Common myeloid progenitor, CD34-positive (primary cell): ENCODE results near the gene SLMAP.

ENCODE experiments used
- CTCF ChIA-PET: fragments of 350-600 bp; sonication (Branson Sonifier 250); formaldehyde crosslinking; loops from one replicate; lab custom pipeline; 2021; ENCODE audit warnings: antibody characterized with exemption; lab: Charles Lee
- POLR2A ChIA-PET: fragments of 350-600 bp; sonication (Branson Sonifier 250); formaldehyde crosslinking; loops from one replicate; lab custom pipeline; 2021; ENCODE audit warnings: antibody characterized with exemption; lab: Charles Lee
- DNase-seq, 3 donors: peaks; one replicate each; pipeline versions ENCODE4 v3.0.0 to v3.0.0-alpha.2; 2013
- H3K27ac ChIP-seq, 2 experiments: 1 replicate in 1 of 2; 2 replicates in 1 of 2; pipeline ENCODE4 v1.7.0; 2013; ENCODE audit warnings: inconsistent platforms in 2 of 2, low read length in 2 of 2, mild to moderate bottlenecking in 2 of 2, low read depth in 1 of 2, moderate library complexity in 1 of 2; ENCODE audit not compliant: severe bottlenecking in 2 of 2, insufficient read depth in 1 of 2, poor library complexity in 1 of 2
- H3K27me3 ChIP-seq, 5 experiments: replicated peaks in 2 of 5; 1 replicate in 3 of 5; 2 replicates in 2 of 5; pipeline versions ENCODE4 v1.6.1 to v1.7.0; 2013; ENCODE audit warnings: low read length in 4 of 5, mild to moderate bottlenecking in 2 of 5, moderate library complexity in 2 of 5, inconsistent platforms in 1 of 5; ENCODE audit not compliant: insufficient read depth in 5 of 5, control insufficient read depth in 4 of 5
- H3K36me3 ChIP-seq, 4 experiments: 1 replicate in 2 of 4; 2 replicates in 2 of 4; pipeline versions ENCODE4 v1.6.1 to v1.7.0; 2013; ENCODE audit warnings: low read length in 3 of 4, control low read depth in 1 of 4, mild to moderate bottlenecking in 1 of 4; ENCODE audit not compliant: control insufficient read depth in 4 of 4, insufficient read depth in 4 of 4
- H3K4me1 ChIP-seq, 4 experiments: 1 replicate in 3 of 4; 2 replicates in 1 of 4; pipeline versions ENCODE4 v1.6.1 to v1.7.1; 2013; ENCODE audit warnings: low read length in 3 of 4, mild to moderate bottlenecking in 3 of 4, control low read depth in 1 of 4, inconsistent platforms in 1 of 4, moderate library complexity in 1 of 4; ENCODE audit not compliant: control insufficient read depth in 4 of 4, insufficient read depth in 4 of 4; ENCODE audit errors: control extremely low read depth in 1 of 4
- H3K4me3 ChIP-seq, 7 experiments: 1 replicate in 4 of 7; 2 replicates in 3 of 7; pipeline versions ENCODE4 v1.5.1 to v1.7.0; 2013; ENCODE audit warnings: mild to moderate bottlenecking in 7 of 7, low read length in 6 of 7, moderate library complexity in 6 of 7, inconsistent platforms in 2 of 7, low read depth in 2 of 7, control low read depth in 1 of 7; ENCODE audit not compliant: insufficient read depth in 4 of 7, control insufficient read depth in 1 of 7; ENCODE audit errors: extremely low read depth in 1 of 7
- H3K9me3 ChIP-seq, 5 experiments: 1 replicate in 4 of 5; 2 replicates in 1 of 5; pipeline versions ENCODE4 v1.6.1 to v1.7.1; 2013; ENCODE audit warnings: low read length in 4 of 5, mild to moderate bottlenecking in 2 of 5, inconsistent platforms in 1 of 5, low read depth in 1 of 5, moderate library complexity in 1 of 5; ENCODE audit not compliant: control insufficient read depth in 4 of 5, insufficient read depth in 2 of 5; ENCODE audit errors: control extremely low read depth in 1 of 5
- WGBS: methylation state at CpG from one replicate; pipeline ENCODE4 v1.1.5; 2013; ENCODE audit not compliant: insufficient coverage; 5-methylcytosine and 5-hydroxymethylcytosine counted together

The SLMAP gene

DNA sequence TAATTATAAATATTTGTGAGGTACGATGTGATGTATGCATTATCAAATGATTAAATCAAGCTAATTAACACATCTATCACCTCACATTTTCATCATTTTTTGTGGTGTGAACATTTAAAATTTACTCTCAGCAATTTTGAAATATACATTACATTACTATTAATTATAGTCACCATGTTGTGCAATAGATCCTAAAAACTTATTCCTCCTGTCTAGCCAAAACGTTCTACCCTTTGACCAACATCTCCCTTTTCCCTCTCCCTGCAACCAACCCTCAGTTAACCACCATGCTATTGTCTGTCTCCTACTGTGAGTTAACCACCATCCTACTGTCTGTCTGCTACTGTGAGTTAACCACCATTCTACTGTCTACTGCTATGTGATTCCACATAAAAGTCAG is 20.7 kb upstream of the SLMAP start:
- 90% methylated on average over 1 of the region's 2 CpGs for WGBS
- H3K4me3 ChIP-seq = no peak overlapping the region
- H3K4me1 ChIP-seq = no peaks in the 10 kb centered on the region
- no peak overlapping the region for H3K27ac ChIP-seq
- DNase-seq = no peak
- no peaks in the 10 kb centered on the region for H3K36me3 ChIP-seq
- ChIA-PET CTCF (no interaction called here), POLR2A (no interaction called here)
- H3K27me3 ChIP-seq = no peaks in the 10 kb centered on the region
- H3K9me3 ChIP-seq = no peaks in the 10 kb centered on the region

DNA sequence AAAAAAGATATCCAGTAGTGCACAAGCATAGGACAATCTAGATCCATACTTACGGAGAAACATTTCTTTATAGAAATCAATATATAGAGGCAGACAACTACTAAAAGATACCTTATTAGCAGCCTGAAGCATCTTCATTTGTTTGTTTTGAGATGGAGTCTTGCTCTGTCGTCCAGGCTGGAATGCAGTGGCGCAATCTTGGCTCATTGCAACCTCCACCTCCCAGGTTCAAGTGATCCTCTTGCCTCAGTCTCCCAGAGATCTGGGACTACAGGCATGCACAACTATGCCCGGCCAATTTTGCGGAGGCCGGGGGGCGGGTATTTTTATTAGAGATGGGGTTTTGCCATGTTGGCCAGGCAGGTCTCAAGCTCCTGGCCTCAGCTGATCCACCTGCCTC is 18.3 kb upstream of the SLMAP start:
- CTCF ChIA-PET = interaction anchor here (1.0 to 1.1 kb wide), 2 partner anchors 9 to 36 kb away, joined by 3 read pairs; no protein-coding TSS in a partner anchor
- Histone ChIP-seq H3K27ac (no peak overlapping the region), H3K27me3 (no peaks in the 10 kb centered on the region), H3K9me3 (no peaks in the 10 kb centered on the region), H3K4me3 (no peak overlapping the region), H3K36me3 (no peaks in the 10 kb centered on the region), H3K4me1 (no peaks in the 10 kb centered on the region)
- POLR2A ChIA-PET = no interaction called here
- no peak for DNase-seq
- 93% methylated on average over 3 of the region's 7 CpGs for WGBS

DNA sequence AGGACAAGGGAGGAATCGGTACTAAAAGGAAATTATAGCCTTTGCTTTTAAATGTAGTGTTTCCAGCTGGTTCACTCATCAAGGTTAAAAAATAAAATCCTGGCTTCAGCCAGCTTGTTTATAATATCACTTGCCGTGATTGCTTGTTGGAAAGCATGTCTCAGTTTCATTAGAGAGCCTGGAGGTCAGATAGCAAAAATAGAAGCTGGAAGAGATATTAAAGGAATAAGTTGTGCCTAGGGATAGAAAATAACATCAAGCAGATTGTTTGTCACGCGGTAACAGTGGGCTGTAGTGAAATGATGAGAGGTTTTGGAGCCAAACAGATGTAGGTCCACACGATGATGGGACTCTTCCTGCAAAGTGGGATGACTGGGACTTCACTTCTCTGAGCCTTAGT is 17.7 kb upstream of the SLMAP start:
- Histone ChIP-seq H3K27me3 (no peaks in the 10 kb centered on the region), H3K36me3 (no peaks in the 10 kb centered on the region), H3K4me3 (no peak overlapping the region), H3K27ac (no peak overlapping the region), H3K4me1 (no peaks in the 10 kb centered on the region), H3K9me3 (no peaks in the 10 kb centered on the region)
- 100% methylated on average over 4 of the region's 5 CpGs for WGBS
- DNase-seq = no peak
- CTCF ChIA-PET = interaction anchor here (1.0 kb wide), 1 partner anchor 36 kb away, joined by 3 read pairs; no protein-coding TSS in a partner anchor
- POLR2A ChIA-PET = no interaction called here

DNA sequence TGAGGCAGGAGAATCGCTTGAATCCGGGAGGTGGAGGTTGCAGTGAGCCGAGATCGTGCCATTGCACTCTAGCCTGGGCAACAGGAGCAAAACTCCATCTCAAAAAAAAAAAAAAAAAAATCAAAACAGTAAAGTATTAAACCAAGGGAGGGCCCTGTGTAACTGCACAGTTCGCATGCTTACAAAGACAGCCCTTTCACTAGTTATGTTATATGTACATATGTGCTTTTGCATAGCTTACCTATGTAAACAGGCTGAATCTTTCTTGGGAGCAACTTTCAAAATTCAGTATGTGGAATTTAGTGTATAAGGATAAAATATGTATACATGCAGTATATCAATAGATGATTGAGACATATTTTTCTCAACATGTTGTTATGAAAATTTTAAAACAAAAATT is 16.1 kb upstream of the SLMAP start:
- ChIA-PET POLR2A (no interaction called here), CTCF (no interaction called here)
- WGBS = no CpG with 5 or more reads among the region's 5 CpGs
- H3K9me3 ChIP-seq = no peaks in the 10 kb centered on the region
- no peaks in the 10 kb centered on the region for H3K4me1 ChIP-seq
- no peak overlapping the region for H3K27ac ChIP-seq
- no peak for DNase-seq
- no peaks in the 10 kb centered on the region for H3K36me3 ChIP-seq
- H3K4me3 ChIP-seq = no peak overlapping the region
- no peaks in the 10 kb centered on the region for H3K27me3 ChIP-seq

DNA sequence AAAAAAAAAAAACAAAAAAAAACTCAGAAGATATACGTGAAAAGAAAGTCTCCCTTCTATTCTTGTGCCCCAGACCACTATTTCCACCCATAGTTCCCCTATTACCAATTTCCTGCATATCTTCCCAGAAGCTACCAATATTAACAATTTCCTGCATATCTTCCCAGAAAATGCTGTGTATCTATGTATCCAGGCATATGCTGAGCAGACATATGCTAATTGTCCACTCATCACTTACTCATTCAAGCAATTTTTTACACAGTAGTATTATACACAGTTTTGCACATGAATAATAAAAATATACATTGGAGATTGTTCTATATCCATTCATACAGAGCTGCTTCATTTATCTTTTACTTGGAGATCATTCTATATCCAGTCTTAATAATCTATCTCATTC is 12.6 kb upstream of the SLMAP start:
- Histone ChIP-seq H3K4me3 (no peak overlapping the region), H3K9me3 (no peaks in the 10 kb centered on the region), H3K27ac (no peak overlapping the region), H3K36me3 (no peaks in the 10 kb centered on the region), H3K4me1 (no peaks in the 10 kb centered on the region), H3K27me3 (no peaks in the 10 kb centered on the region)
- DNase-seq = no peak
- WGBS = no CpG with 5 or more reads among the region's 1 CpG
- POLR2A ChIA-PET = no interaction called here
- CTCF ChIA-PET = interaction anchor here (0.9 to 1.5 kb wide), 3 partner anchors 9 to 23 kb away, joined by 3 to 5 read pairs (median 3); no protein-coding TSS in a partner anchor

DNA sequence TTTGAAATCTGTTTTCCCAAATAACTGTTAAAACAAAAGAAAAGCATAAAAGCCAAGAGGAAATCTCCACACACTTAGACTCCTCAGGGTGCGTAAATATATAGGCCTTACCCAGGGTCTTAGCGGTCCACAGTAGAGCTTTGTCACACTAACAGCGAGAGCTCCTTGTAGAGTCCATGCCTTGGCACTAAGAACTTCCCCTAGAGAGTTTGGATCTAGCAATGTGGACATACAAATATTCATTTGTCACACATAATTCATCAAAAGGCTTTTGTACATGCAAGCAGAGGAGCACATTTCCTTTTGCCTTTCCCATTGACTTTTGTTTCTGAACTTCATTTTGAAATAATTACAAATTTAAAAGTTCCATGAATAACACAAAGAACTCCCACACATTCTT is 11.0 kb upstream of the SLMAP start:
- Histone ChIP-seq H3K4me3 (no peak overlapping the region), H3K4me1 (no peaks in the 10 kb centered on the region), H3K36me3 (no peaks in the 10 kb centered on the region), H3K9me3 (no peaks in the 10 kb centered on the region), H3K27ac (no peak overlapping the region), H3K27me3 (no peaks in the 10 kb centered on the region)
- WGBS = 100% methylated on average over 3 of the region's 3 CpGs
- POLR2A ChIA-PET = no interaction called here
- CTCF ChIA-PET = interaction anchor here (1.1 kb wide), 1 partner anchor 9 kb away, joined by 3 read pairs; no protein-coding TSS in a partner anchor
- no peak for DNase-seq

DNA sequence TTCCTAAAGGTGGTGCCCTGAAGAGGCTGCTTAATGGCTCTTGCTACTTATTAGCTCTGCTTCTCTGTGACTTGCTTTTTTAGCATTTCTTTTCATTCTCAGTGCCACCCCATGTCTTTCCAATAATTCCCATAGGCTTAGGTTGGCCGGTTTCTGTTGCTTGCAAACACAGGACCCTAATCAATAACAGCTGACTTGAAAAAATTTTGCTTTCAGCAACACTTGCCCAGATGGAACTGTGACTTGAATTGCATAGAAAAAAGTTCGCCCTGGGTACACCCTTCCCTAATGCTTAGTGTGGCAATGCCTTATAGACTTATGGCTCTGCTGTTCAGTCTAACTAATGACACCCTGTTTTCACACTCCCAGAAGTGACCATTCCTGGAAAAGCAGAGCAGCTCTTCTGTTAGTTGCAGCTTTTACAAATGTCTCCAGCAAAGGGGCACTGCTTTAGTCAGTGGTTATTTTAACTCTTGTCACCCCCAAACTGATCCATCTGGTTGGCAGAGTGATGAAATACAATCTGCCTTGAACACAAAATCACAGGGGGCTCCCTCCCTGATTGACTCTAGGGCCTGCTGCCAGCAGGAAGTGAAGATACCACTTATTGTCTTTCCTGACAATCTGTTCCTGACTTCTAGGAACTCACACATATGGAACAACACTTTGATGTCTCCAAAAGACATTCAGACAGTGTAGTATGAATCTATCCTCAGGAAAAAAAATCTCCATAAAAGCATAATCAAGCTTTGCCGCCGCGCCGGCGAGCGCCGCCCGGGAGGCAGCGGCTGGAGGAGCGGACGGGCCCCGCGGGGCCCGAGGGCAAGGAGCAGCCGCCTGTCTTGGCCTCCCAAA is 9.7 kb upstream of the SLMAP start:
- Histone ChIP-seq H3K36me3 (no peaks in the 10 kb centered on the region), H3K27me3 (no peaks in the 10 kb centered on the region), H3K4me1 (no peaks in the 10 kb centered on the region), H3K4me3 (no peak overlapping the region), H3K27ac (no peak overlapping the region), H3K9me3 (no peaks in the 10 kb centered on the region)
- POLR2A ChIA-PET = no interaction called here
- WGBS = 100% methylated on average over 2 of the region's 17 CpGs
- CTCF ChIA-PET = no interaction called here
- DNase-seq = no peak
